ENCODE data around the gene MT1M. TPM values are rescaled to one million over a fixed set of nuclear protein-coding genes. Genes with fewer than 3 reads are reported as not detected.
A peak's percentile ranks its signal among the peaks of the same experiment; 100 is the strongest.
"Not testable (repeated sequence)": the region's sequence is repeated elsewhere in the genome, so short reads cannot be mapped to it uniquely, and the experiment has no call there.

The MT1M gene
- polyA plus RNA-seq, 3 donors: not detected

DNA sequence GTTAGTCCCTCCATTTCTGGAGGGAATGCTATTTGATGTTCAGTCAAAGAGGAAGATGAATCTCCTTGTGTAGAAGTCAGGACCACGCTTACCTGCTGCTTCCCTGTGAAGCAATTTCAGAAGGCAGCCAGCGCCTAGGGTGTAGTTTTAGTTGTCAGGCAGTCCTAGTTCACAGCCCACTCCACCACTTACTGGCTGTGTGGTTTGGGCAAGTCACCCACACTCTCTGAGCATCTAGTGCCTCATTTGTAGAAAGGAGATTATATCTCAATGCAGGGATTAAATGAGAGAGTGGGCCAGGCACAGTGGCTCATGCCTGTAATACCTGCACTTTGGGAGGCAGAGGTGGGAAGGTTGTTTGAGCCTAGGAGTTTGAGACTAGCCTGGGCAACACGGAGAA, 39.7 kb downstream of the MT1M start:
- no CpG with 5 or more reads among the region's 3 CpGs for WGBS (ENCODE audit: insufficient coverage)
- H3K27ac ChIP-seq (ENCODE audit: low read depth in 1 of 2, low read length in 2 of 2); H2AFZ ChIP-seq (ENCODE audit: insufficient read depth, low read depth, low read length, poor library complexity, severe bottlenecking); H4K20me1 ChIP-seq (ENCODE audit: insufficient read depth, low read length); H3K79me2 ChIP-seq (ENCODE audit: insufficient read depth, low read length); DNase-seq; H3K4me2 ChIP-seq (replicated peaks; ENCODE audit: extremely low read depth, low read length, poor library complexity, severe bottlenecking); H3K27ac Mint-ChIP-seq; H3K36me3 Mint-ChIP-seq; H3K9ac ChIP-seq (ENCODE audit: insufficient read depth, low read length, poor library complexity, severe bottlenecking); H3K36me3 ChIP-seq (replicated peaks in 1 of 2; ENCODE audit: control insufficient read depth in 1 of 2, insufficient read depth in 2 of 2, low read length in 2 of 2); intact Hi-C loops (cut with micrococcal nuclease); H3K4me3 ChIP-seq (replicated peaks in 1 of 3; ENCODE audit: low read depth in 2 of 3, low read length in 3 of 3): not testable (repeated sequence)
- peaks cover 54 to 93% of the 10 kb centered on the region in 2 donors for H3K27me3 ChIP-seq (ENCODE audit: control insufficient read depth in 2 of 2, insufficient read depth in 2 of 2, low read length in 2 of 2)
- Mint-ChIP-seq H3K9me3 (peaks cover 0 to 15% (median 9%) of the 10 kb centered on the region in 7 donors), H3K4me3 (peak overlapping the region in 1 of 2 donors; percentile 67), H3K4me1 (peaks cover 35% of the 10 kb centered on the region), H3K27me3 (ENCODE audit: low read depth in 3 of 3) (peaks cover 89 to 97% (median 94%) of the 10 kb centered on the region in 3 donors)
- peaks cover 0 to 34% of the 10 kb centered on the region in 2 donors for H3K9me3 ChIP-seq (replicated peaks in 1 of 2; ENCODE audit: control insufficient read depth in 1 of 2, insufficient read depth in 1 of 2, low read length in 2 of 2)
- peaks cover 11 to 25% of the 10 kb centered on the region in 2 donors for H3K4me1 ChIP-seq (ENCODE audit: control insufficient read depth in 1 of 2, insufficient read depth in 2 of 2, low read length in 2 of 2)

DNA sequence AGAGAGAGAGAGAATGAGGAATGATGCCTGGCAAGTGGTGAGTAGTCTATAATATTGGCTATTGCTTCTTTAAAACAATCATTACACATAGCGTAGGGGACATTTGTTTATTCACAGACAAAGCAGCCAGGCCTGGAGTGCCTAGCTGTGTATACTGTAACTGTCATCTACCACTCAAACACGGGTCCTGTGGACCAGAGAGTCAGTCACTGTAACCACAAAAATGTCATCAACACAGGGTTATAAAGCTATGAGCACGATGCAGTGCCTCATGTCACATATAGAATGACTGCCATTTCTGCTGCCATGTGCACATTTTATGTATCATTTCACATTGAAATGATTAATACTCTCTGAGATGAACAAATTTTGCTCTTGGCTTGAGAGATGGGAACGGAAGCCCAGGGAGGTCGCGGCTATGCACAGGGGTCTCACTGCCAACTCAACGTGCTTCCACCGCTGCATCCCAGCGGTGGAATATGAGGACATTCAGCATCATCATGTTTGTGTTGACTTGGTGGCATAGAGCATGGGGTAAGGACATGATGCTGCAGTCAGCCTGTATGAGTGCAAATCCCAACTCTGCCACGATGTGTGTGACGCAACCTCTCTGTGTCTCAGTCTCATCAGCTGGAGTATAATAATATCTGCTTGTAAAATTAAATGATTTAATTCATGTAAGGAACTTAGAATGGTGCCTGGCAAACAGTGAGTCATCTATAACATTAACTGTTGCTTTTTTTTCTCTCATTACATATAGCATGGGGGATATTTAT, 40.5 kb downstream of the MT1M start:
- no peak overlapping the region for H3K4me2 ChIP-seq (replicated peaks; ENCODE audit: extremely low read depth, low read length, poor library complexity, severe bottlenecking)
- no peak overlapping the region for H2AFZ ChIP-seq (ENCODE audit: insufficient read depth, low read depth, low read length, poor library complexity, severe bottlenecking)
- H3K9ac ChIP-seq (ENCODE audit: insufficient read depth, low read length, poor library complexity, severe bottlenecking): no peak overlapping the region
- H3K27ac ChIP-seq (ENCODE audit: low read depth in 1 of 2, low read length in 2 of 2): no peak overlapping the region
- intact Hi-C loops (cut with micrococcal nuclease): no loop called here
- peaks cover 0 to 15% (median 9%) of the 10 kb centered on the region in 7 donors for H3K9me3 Mint-ChIP-seq
- WGBS (ENCODE audit: insufficient coverage): 89% methylated on average over 8 of the region's 11 CpGs
- no peaks in the 10 kb centered on the region for H3K79me2 ChIP-seq (ENCODE audit: insufficient read depth, low read length)
- H3K27ac Mint-ChIP-seq: no peak overlapping the region
- H3K4me3 Mint-ChIP-seq: peak overlapping the region in 1 of 2 donors; percentile 67
- peaks cover 9 to 20% of the 10 kb centered on the region in 2 donors for H3K4me1 ChIP-seq (ENCODE audit: control insufficient read depth in 1 of 2, insufficient read depth in 2 of 2, low read length in 2 of 2)
- peaks cover 46 to 92% of the 10 kb centered on the region in 2 donors for H3K27me3 ChIP-seq (ENCODE audit: control insufficient read depth in 2 of 2, insufficient read depth in 2 of 2, low read length in 2 of 2)
- no peaks in the 10 kb centered on the region for H4K20me1 ChIP-seq (ENCODE audit: insufficient read depth, low read length)
- peaks cover 5 to 7% of the 10 kb centered on the region in 2 donors for H3K36me3 Mint-ChIP-seq
- TF ChIP-seq CTCF (IDR thresholded peaks at IDR 0.05): no peak
- H3K9me3 ChIP-seq (replicated peaks in 1 of 2; ENCODE audit: control insufficient read depth in 1 of 2, insufficient read depth in 1 of 2, low read length in 2 of 2): peaks cover 0 to 29% of the 10 kb centered on the region in 2 donors
- peaks cover 29% of the 10 kb centered on the region for H3K4me1 Mint-ChIP-seq
- H3K4me3 ChIP-seq (replicated peaks in 1 of 3; ENCODE audit: low read depth in 2 of 3, low read length in 3 of 3): no peak overlapping the region
- no peaks in the 10 kb centered on the region for H3K36me3 ChIP-seq (replicated peaks in 1 of 2; ENCODE audit: control insufficient read depth in 1 of 2, insufficient read depth in 2 of 2, low read length in 2 of 2)
- no peak for DNase-seq
- peaks cover 87 to 97% (median 94%) of the 10 kb centered on the region in 3 donors for H3K27me3 Mint-ChIP-seq (ENCODE audit: low read depth in 3 of 3)

Data from CD14-positive monocyte (primary cell).